ENCODE measurements around the gene FAM209A.

GRCh38 chr20:56574531-56575142 lies 50.1 kb downstream of the FAM209A start:
- TF ChIP-seq ZNF671 (CRISPR knock-in tag; IDR thresholded peaks at IDR 0.05): no peak
- TF ChIP-seq CTCF (IDR thresholded peaks at IDR 0.05): no peak
- no peak for TF ChIP-seq NR3C1 (CRISPR knock-in tag; conservative IDR thresholded peaks at IDR 0.05; ENCODE audit: low read depth)
- no peak for TF ChIP-seq STAT6 (CRISPR knock-in tag; conservative IDR thresholded peaks at IDR 0.05; ENCODE audit: low read depth)
- TF ChIP-seq ESRRA (CRISPR knock-in tag; IDR thresholded peaks at IDR 0.05; ENCODE audit: borderline replicate concordance): no peak
- no peak for TF ChIP-seq CREM (CRISPR knock-in tag; IDR thresholded peaks at IDR 0.05)
- TF ChIP-seq TEAD4 (CRISPR knock-in tag; IDR thresholded peaks at IDR 0.05): no peak
- no peak for TF ChIP-seq ZBTB43 (CRISPR knock-in tag; IDR thresholded peaks at IDR 0.05)
- no peak for TF ChIP-seq ZSCAN18 (CRISPR knock-in tag; IDR thresholded peaks at IDR 0.05)
